GM18511 (cell line): Measurements from ENCODE around the gene SLTM.
A peak's percentile ranks its signal among the peaks of the same experiment; 100 is the strongest.
"Not testable (repeated sequence)": the region's sequence is repeated elsewhere in the genome, so short reads cannot be mapped to it uniquely, and the experiment has no call there.

Experiments
- ATAC-seq: cut with Tn5 transposase; IDR thresholded peaks from one replicate; pipeline ENCODE4 v1.9.1; 2021; ENCODE audit warnings: mild to moderate bottlenecking, moderate library complexity; ENCODE audit not compliant: unreplicated experiment

SLTM gene

DNA sequence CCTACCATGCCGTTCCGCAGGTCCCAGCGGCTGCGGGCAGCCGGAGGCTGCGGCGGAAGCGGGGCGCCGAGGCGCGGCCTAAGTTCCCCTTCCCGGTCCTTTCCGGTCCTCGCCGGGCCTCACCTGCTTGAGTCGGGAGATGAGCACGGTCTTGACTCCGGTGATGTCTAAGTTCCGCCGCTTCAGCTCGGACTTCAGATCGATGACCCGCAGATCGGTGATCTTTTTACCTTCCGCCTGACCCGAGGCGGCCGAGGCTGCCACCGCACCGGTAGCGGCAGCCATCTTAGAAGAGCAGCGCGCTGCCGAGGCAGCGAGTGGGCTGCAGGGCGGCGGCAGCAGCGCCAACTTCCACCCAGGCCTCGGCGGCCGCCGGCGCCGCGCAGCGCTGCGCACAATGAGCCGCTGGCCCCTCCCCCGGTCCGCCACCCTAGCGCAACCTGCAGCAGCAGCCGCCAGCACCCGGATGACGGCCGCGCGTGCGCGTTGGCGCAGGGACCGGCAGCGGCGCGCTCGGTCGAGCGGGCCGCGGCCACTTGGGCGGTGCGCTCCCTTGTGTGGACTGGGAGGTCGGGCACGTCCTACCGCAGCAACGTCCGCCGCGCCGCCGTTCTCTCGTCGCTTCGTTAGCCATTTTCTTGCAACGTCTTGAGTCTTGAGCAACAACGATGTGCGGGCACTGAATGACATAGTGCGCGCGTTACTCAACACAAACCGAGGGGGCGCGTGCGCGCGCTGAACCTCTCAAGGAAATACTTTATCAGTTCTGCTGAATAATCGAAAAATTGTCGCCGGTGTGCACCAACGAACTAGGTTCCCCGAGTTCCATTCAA, at the start of gene SLTM:
Gene SLTM, minus strand, starts transcription at position 399 of the 833 bp plus-strand sequence. Its CDS starts 114 bp downstream, at position 285.
- peak; percentile 91 for ATAC-seq

- ATAC-seq = no peak
Measured at GRCh38 chr15:58983261-58983660, 49.8 kb upstream of the SLTM start.

DNA sequence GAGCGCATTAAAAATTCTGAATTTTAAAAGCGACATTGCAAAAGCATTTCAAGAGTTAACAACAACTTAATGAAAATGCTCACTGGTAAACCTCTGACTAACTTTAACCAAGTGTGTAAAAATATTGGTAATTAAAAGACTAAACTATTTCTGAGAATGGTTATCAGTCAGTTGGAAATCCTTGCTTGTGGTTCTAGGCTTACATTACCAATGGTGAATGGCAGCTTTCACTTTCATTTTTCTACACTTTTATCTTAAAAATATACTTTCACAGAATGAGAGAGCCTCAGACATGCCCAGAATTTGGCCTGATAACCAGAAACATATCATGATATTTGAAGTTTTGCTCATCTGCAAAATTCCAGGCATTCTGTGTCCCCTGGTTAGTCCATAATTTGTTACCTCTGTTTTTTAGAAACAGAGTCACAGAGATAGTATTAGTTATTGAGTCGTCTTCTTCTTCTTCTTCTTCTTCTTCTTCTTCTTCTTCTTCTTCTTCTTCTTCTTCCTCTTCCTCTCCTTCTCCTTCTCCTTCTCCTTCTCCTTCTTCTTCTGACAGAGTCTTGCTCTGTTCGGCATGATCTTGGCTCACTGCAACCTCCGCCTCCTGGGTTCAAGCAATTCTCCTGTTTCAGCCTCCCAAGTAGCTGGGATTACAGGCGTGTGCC, 48.5 kb upstream of the SLTM start:
- no peak for ATAC-seq

DNA sequence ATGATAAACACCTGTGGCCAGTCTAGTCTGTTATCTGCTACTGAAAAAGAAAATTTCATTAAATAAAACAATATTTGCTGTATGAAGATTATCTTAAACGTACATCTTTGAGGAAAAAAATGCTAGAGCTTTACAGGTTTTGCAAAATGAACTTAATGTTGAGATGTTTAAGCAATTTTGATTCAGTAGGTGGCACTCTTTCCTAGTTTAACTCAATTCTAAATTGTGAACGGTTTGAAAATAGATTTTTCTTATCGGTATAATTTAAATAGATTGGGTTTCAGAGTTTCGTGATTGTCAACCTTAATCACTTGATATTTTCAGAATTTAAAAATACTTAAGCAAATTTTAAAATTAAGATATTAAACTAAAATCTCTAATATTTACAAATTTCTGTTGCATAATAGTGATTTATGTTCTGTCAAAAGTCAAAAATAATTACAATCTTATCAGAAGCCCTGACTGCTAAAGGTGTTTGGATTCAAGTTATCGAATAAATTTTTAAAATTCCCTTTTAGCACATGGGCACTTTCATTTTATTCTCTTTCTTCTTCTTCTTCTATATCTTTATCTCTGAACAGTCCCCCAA, 47.0 kb upstream of the SLTM start:
- ATAC-seq = no peak

DNA sequence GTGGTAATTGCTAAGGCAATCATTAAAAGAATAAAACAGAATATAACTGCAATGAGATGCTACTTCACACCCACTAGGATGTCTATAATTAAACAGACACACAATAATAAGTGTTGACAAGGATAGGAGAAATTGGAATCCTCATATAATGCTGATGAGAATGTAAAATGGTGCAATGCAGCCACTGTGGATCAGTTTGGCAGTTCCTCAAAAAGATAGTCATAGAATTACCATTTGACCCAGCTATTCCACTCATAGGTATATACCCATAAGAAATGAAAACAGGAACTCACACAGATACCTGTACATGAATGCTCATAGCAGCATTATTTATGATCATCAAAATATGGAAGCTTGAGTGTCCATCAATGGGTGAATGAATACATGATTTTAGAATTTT, 44.4 kb upstream of the SLTM start:
- ATAC-seq = no peak

GRCh38 chr15:58967479-58967878, 34.0 kb upstream of the SLTM start:
- no peak for ATAC-seq

GRCh38 chr15:58966698-58967097, 33.2 kb upstream of the SLTM start:
- ATAC-seq = no peak

- no peak for ATAC-seq
Measured at GRCh38 chr15:58962662-58963565, 29.4 kb upstream of the SLTM start.

DNA sequence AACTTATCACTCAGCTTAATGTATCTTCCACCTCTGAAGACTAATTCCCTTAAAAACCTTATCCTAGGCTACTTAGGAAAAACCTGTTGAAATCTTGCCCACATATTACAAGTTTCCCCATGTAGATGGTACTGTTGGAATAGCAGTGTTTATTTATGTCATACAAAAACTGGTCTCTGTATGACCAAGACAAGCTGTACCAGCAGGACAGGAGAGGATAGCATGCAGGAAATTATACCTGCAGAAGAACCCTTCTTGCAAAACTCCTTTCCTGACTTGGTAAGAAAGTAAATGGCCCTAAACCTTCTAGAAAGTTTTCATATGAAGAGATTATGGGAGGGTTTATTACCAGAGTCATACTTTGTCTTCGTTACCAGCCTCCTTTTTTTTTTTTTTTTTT, 28.7 kb upstream of the SLTM start:
- ATAC-seq = no peak

DNA sequence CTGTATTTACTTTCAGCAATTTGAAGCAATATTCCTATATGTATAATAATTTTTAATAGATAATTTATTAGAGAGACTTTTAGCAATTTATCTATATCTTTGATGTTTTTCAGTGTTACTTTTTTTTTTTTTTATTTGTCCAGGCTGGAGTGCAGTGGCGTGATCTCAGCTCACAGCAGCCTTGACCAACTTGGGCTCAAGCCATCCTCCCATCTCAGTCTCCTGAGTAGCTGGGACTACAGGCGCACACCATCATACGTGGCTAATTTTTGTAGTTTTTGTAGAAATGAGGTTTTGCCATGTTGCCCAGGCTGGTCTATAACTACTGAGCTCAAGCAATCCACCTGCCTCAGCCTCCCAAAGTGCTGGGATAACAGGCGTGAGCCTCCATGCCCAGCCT, 25.3 kb upstream of the SLTM start:
- ATAC-seq = no peak

DNA sequence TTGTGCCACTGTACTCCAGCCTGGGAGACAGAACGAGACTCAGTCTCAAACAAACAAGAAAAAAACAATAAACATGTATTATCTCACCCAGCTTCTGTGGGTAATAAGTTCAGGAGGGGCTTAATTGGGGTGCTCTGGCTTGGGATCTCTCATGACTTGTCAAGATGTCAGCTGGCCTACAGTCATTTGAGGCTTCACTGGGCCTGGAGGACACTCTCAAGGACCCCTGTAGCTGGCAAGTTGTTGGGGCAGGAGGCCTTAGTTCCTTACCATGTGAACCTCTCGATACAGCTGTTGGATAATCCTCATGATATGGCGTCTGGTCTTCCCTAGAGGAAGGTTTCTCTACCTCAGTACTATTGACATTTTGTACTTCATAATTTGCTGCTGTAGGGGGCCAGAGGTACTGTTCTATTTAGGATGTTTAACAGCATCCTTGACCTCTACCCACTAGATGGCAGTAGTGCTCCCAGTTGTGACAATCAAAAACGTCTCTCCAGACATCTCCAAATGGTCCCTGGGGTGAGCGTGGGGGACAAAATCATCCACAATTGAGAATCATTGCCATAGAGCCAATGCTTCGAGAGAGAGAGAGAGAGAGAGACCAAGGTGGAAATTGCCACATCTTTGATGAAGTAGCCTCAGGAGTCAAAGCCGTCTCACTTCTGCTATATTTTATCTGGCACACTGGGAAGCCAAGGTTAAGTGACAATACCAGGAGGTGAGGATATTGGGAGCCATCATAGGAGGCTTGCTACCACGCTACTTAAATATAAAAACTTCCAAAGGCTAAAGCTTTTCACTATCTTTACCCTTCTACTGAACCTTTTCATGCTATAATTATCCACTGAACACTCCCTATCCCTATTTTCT, 23.9 kb upstream of the SLTM start:
- ATAC-seq = peak; percentile 78

- no peak for ATAC-seq
Measured at GRCh38 chr15:58952751-58953150, 19.3 kb upstream of the SLTM start.

- ATAC-seq = no peak
Measured at GRCh38 chr15:58951388-58952007, 18.0 kb upstream of the SLTM start.

DNA sequence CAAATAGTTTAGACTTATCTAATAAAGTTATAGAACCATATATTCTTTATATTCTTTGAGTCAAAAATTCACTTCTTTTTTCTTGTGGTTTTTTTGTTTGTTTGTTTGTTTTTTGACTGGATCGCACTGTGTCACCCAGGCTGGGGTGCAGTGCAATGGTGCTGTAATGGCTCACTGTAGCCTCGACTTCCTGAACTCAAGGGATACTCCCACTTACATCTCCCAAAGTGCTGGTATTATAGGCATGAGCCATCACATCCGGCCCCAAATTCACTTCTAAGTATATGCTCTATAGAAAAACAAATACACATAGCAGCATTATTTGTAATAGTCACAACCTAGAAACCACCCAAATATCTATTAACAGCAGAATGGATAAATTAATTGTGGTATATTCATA, 13.7 kb upstream of the SLTM start:
- ATAC-seq = no peak

GRCh38 chr15:58934974-58935373, 1.5 kb upstream of the SLTM start:
- ATAC-seq = not testable (repeated sequence)

- ATAC-seq = no peak
Measured at GRCh38 chr15:58934521-58934920, 1.0 kb upstream of the SLTM start.

DNA sequence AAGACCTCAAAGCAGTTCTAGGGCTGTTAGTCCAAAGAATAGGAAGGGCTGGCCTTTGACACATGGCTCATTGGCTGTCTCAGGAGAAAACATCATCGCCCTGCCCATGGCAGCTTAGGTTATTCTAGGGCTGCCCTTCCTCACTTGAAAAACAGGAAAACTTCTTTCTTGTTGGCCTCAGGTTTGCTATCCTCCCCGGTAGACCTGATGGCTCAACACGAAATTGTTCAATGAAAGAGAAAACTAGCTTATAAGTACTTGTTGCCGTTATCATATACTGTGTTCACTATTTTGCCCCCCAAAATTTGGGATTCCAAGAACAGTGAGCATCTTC, 602 bp upstream of the SLTM start:
- ATAC-seq = no peak

GRCh38 chr15:58932710-58933280, 684 bp downstream of the SLTM start:
- peak; percentile 33 for ATAC-seq

GRCh38 chr15:58931987-58932588, 1.4 kb downstream of the SLTM start:
- ATAC-seq = no peak
